KG1 (cell line): Measurements from ENCODE around the gene XNDC1N.
"Not testable (repeated sequence)": the region's sequence is repeated elsewhere in the genome, so short reads cannot be mapped to it uniquely, and the experiment has no call there.

Source experiments
- DNase-seq: peaks from one replicate; lab custom pipeline; 2025; lab: John Stamatoyannopoulos, UW

The XNDC1N gene

DNA sequence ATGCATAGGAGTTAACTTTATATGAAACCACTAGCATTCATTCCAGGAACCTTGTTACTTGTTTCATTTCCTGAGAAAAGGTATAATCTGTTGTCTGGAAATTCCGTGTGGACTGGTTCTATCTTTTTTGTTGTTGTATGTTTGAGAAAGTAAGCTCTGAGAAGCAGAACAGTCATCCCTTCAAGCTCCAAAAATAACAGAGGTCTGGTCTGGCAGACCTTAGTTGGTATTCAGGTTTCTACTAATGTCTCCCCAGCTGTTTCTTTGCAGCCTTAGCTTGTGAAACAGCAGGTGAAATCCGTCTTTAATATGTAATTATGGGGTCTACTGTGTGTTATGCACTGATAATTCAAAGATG is 2.8 kb upstream of the XNDC1N start:
- no peak for DNase-seq

- DNase-seq: no peak
Observed at GRCh38 chr11:71930556-71931244, 2.3 kb upstream of the XNDC1N start.

- no peak for DNase-seq
Observed at GRCh38 chr11:71929491-71929890, 1.1 kb upstream of the XNDC1N start.

GRCh38 chr11:71928737-71929443 is 496 bp upstream of the XNDC1N start, which contains the start of gene RNF121:
Gene RNF121 (plus strand): TSS chr11:71929046. CDS start chr11:71929062, 16 bp downstream.
- peak; percentile 100 for DNase-seq

- no peak for DNase-seq
Observed at GRCh38 chr11:71917646-71918140, 10.7 kb downstream of the XNDC1N start.

DNA sequence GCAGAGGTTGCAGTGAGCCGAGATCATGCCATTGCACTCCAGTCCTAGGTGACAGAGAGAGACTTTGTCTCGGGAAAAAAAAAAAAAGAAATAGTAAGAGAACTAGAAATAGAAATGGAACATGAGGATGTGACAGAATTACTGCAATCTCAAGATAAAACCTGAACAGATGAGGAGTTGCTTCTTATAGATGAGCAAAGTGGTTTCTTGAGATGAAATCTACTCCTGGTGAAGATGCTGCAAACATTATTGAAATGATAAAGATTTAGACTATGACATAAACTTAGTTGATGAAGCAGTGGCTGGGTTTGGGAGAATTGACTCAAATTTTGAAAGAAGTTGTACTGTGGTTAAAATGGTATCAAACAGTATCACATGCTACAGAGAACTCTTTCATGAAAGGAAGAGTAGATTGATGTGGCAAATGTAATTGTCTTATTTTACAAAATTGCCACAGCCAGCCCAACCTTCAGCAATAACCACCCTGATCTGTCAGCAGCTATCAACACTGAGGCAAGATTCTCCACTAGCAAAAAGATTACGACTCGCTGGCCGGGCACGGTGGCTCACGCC is 13.7 kb downstream of the XNDC1N start:
- DNase-seq: no peak

DNA sequence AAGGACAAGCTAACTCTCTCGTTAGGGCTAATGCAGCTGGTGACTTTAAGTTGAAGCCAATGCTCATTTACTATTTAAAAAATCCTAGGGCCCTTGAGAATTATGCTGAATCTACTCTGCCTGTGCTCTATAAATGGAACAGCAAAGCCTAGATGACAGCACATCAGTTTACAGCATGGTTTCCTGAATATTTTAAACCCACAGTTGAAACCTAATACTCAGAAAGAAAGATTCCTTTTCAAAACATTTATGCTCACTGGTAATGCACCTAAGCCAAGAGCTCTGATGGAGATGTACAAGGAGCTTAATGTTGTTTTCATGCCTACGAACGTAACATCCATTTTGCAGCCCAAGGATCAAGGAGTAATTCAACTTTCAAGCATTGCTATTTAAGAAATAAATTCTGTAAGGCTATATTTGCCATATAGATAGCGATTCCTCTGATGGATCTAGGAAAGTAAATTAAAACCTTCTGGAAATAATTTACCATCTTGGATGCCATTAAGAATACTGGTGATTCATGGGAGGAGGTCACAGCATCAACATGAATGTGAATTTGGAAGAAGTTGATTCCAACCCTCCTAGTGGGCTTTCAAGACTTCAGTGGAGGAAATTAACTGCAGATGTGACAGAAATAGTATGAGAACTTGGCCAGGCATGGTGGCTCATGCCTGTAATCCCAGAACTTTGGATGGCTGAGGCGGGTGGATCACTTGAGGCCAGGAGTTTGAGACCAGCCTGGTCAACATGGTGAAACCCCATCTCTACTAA is 14.5 kb downstream of the XNDC1N start:
- DNase-seq: no peak

DNA sequence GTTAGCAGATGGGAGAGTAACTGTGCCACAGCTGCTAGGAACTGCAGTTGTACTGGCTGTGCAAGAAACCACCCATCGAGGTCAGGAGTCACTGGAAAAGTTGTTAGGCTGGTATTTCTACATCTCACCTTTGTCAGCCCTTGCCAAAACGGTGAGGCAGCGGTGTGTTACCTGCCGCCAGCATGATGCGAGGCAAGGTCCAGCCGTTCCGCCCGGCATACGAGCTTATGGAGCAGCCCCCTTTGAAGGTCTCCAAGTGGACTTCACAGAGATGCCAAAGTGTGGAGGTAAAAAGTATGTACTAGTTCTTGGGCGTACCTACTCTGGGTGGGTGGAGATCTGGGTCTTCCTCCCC is 16.4 kb downstream of the XNDC1N start:
- not testable (repeated sequence) for DNase-seq

- DNase-seq: not testable (repeated sequence)
Observed at GRCh38 chr11:71911321-71911985, 16.9 kb downstream of the XNDC1N start.

GRCh38 chr11:71910775-71911174 is 17.6 kb downstream of the XNDC1N start:
- not testable (repeated sequence) for DNase-seq

DNA sequence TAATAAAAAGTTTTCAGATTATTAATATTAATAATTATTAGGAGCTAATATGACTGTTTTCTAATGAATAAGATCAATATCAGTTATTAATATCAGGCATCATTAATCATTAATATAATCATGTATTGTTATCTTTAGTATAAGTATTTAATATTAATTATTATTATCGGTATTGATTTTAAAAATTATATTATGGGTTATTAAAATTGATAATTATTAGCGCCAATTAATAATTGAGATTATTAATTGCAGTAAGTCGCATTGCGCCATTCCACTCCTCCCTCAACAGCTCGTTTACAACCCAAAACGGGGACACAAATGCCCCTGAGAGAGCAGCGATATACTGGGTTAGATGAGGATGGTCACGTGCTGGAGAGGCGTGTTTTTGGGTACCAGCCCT is 20.2 kb downstream of the XNDC1N start:
- no peak for DNase-seq

DNA sequence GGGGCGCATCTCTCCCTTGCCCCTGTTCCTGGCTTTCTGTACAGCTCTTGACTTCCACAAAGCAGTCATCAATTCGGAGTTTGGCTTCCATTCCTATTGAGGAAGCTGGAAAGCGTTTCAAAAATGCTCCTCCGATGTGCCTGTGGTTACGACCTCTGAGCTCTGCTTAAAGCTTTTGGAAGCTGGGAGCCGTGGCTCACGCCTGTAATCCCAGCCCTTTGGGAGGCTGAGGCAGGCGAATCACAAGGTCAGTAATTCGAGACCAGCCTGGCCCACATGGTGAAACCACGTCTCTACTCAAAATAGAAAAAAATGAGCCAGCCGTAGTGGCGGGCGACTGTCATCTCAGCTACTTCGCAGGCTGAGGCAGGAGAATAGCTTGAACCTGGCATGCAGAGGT is 27.3 kb downstream of the XNDC1N start:
- not testable (repeated sequence) for DNase-seq

- no peak for DNase-seq
Observed at GRCh38 chr11:71895961-71896360, 32.4 kb downstream of the XNDC1N start.

DNA sequence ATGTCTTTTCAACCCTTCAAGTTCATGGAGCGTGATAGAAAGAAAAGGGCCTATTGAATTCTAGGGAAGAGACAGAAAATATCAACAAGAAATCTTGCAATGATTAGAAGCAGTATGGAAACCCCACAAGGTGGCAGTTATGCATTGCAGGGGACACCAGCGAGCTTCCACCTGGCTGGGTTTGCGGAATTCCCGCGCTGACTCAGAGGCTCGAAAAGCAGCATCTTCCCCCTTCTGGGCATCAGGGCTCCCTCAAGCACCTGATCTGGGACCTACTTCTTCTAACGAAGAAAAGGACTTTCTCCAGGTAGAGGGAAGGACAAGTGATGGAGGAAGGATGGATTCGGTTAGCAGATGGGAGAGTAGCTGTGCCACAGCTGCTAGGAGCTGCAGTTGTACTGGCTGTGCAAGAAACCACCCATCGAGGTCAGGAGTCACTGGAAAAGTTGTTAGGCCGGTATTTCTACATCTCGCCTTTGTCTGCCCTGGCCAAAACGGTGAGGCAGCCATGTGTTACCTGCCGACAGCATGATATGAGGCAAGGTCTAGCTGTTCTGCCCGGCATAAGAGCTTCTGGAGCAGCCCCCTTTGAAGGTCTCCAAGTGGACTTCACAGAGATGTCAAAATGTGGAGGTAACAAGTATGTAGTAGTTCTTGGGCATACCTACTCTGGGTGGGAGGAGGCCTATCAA is 39.1 kb downstream of the XNDC1N start:
- DNase-seq: not testable (repeated sequence)

- DNase-seq: not testable (repeated sequence)
Observed at GRCh38 chr11:71888335-71889010, 39.9 kb downstream of the XNDC1N start.

- DNase-seq: not testable (repeated sequence)
Observed at GRCh38 chr11:71885806-71886205, 42.6 kb downstream of the XNDC1N start.
